Glutamatergic neuron (in vitro differentiated cells): Measurements from ENCODE around the gene ATG9A. TPM values are rescaled to one million over a fixed set of nuclear protein-coding genes. Genes with fewer than 3 reads are reported as not detected.

Source experiments
- DNase-seq: peaks from one replicate; pipeline ENCODE4 v3.0.0; 2022
- H3K27ac Mint-ChIP-seq: one replicate; pipeline ENCODE4 v1.8.0; 2020; ENCODE audit warnings: mild to moderate bottlenecking, mixed read lengths, inconsistent platforms; ENCODE audit not compliant: unreplicated experiment
- H3K27me3 Mint-ChIP-seq: one replicate; pipeline ENCODE4 v1.8.0; 2020; ENCODE audit warnings: mild to moderate bottlenecking, moderate library complexity, mixed read lengths, inconsistent platforms; ENCODE audit not compliant: unreplicated experiment
- H3K36me3 Mint-ChIP-seq: one replicate; pipeline ENCODE4 v1.8.0; 2020; ENCODE audit warnings: mild to moderate bottlenecking, mixed read lengths, inconsistent platforms; ENCODE audit not compliant: unreplicated experiment
- H3K4me1 Mint-ChIP-seq: one replicate; pipeline ENCODE4 v1.8.0; 2020; ENCODE audit warnings: mild to moderate bottlenecking, low read depth, mixed read lengths, inconsistent platforms; ENCODE audit not compliant: unreplicated experiment
- H3K4me3 Mint-ChIP-seq: one replicate; pipeline ENCODE4 v1.8.0; 2020; ENCODE audit warnings: mild to moderate bottlenecking, mixed read lengths, inconsistent platforms; ENCODE audit not compliant: unreplicated experiment
- H3K9me3 Mint-ChIP-seq: one replicate; pipeline ENCODE4 v1.8.0; 2020; ENCODE audit warnings: mild to moderate bottlenecking, moderate library complexity, mixed read lengths, inconsistent platforms; ENCODE audit not compliant: unreplicated experiment
- CTCF ChIP-seq: fragments of 200-600 bp; sonication (generic); IDR thresholded peaks from one replicate; pipeline ENCODE4 v1.5.0; 2021; ENCODE audit not compliant: partially characterized antibody, unreplicated experiment
- total RNA-seq: library from RNA; stranded (reverse); fragmentation: NEBNext Ultra II Directional; extraction: Animal tissue kit (Norgen Biotek cat#: 25700); gene quantifications from one replicate; pipeline ENCODE4 v1.2.1, GENCODE V29; 2021; ENCODE audit not compliant: unreplicated experiment

ATG9A gene
- total RNA-seq, 1 donor from 2014 or later = 80.4 TPM

- no peak for TF ChIP-seq CTCF
- H3K9me3 Mint-ChIP-seq = peaks cover 6% of the 10 kb centered on the region
- peaks cover 2% of the 10 kb centered on the region for H3K27me3 Mint-ChIP-seq
- peak overlapping the region; percentile 97 for H3K4me3 Mint-ChIP-seq
- DNase-seq = no peak
- peaks cover 7% of the 10 kb centered on the region for H3K4me1 Mint-ChIP-seq
- no peaks in the 10 kb centered on the region for H3K36me3 Mint-ChIP-seq
- H3K27ac Mint-ChIP-seq = no peak overlapping the region
Measured at GRCh38 chr2:219244789-219245147, 15.3 kb upstream of the ATG9A start.

- no peak overlapping the region for H3K27ac Mint-ChIP-seq
- H3K36me3 Mint-ChIP-seq = no peaks in the 10 kb centered on the region
- peaks cover 6% of the 10 kb centered on the region for H3K9me3 Mint-ChIP-seq
- H3K4me3 Mint-ChIP-seq = no peak overlapping the region
- DNase-seq = no peak
- H3K4me1 Mint-ChIP-seq = peaks cover 2% of the 10 kb centered on the region
- H3K27me3 Mint-ChIP-seq = peaks cover 4% of the 10 kb centered on the region
- no peak for TF ChIP-seq CTCF
Measured at GRCh38 chr2:219243291-219243761, 13.9 kb upstream of the ATG9A start.

- no peak overlapping the region for H3K27ac Mint-ChIP-seq
- H3K27me3 Mint-ChIP-seq = peaks cover 4% of the 10 kb centered on the region
- DNase-seq = no peak
- peaks cover 6% of the 10 kb centered on the region for H3K36me3 Mint-ChIP-seq
- H3K4me1 Mint-ChIP-seq = peaks cover 4% of the 10 kb centered on the region
- no peak overlapping the region for H3K4me3 Mint-ChIP-seq
- H3K9me3 Mint-ChIP-seq = peaks cover 4% of the 10 kb centered on the region
- TF ChIP-seq CTCF = no peak
Measured at GRCh38 chr2:219234331-219234730, 4.9 kb upstream of the ATG9A start.

GRCh38 chr2:219230059-219230540 lies 664 bp upstream of the ATG9A start:
- H3K27ac Mint-ChIP-seq = peak overlapping the region; percentile 97
- no peaks in the 10 kb centered on the region for H3K36me3 Mint-ChIP-seq
- H3K4me1 Mint-ChIP-seq = peaks cover 15% of the 10 kb centered on the region
- peak overlapping the region; percentile 100 for H3K4me3 Mint-ChIP-seq
- peaks cover 4% of the 10 kb centered on the region for H3K9me3 Mint-ChIP-seq
- TF ChIP-seq CTCF = no peak
- peaks cover 5% of the 10 kb centered on the region for H3K27me3 Mint-ChIP-seq
- DNase-seq = peak; percentile 61

- H3K27ac Mint-ChIP-seq = no peak overlapping the region
- peaks cover 5% of the 10 kb centered on the region for H3K27me3 Mint-ChIP-seq
- no peaks in the 10 kb centered on the region for H3K36me3 Mint-ChIP-seq
- TF ChIP-seq CTCF = no peak
- DNase-seq = peak; percentile 24
- H3K4me3 Mint-ChIP-seq = peak overlapping the region; percentile 86
- peaks cover 15% of the 10 kb centered on the region for H3K4me1 Mint-ChIP-seq
- peaks cover 6% of the 10 kb centered on the region for H3K9me3 Mint-ChIP-seq
Measured at GRCh38 chr2:219228911-219229304, 528 bp downstream of the ATG9A start.
